ENCODE measurements around the gene CCDC154. TPM values are rescaled to one million over a fixed set of nuclear protein-coding genes. Genes with fewer than 3 reads are reported as not detected.

The CCDC154 gene
- total RNA-seq, 4 donors from 2014 or later: 0.48 to 5.3 (median 0.51) TPM; not detected in 1

- no peak for DNase-seq
- Histone ChIP-seq H3K36me3 (no peaks in the 10 kb centered on the region), H3K27ac (no peak overlapping the region), H3K4me3 (no peak overlapping the region), H3K4me1 (no peaks in the 10 kb centered on the region), H3K9me3 (no peaks in the 10 kb centered on the region), H3K27me3 (no peaks in the 10 kb centered on the region)
- intact Hi-C loops (cut with DNase I; ENCODE audit: low total_unique reads): no loop called here
- TF ChIP-seq POLR2A (IDR thresholded peaks at IDR 0.05): no peak
- no peak for TF ChIP-seq CTCF (IDR thresholded peaks at IDR 0.05)
These were observed 10.2 kb upstream of the CCDC154 start for GRCh38 chr16:1454561-1454960.

DNA sequence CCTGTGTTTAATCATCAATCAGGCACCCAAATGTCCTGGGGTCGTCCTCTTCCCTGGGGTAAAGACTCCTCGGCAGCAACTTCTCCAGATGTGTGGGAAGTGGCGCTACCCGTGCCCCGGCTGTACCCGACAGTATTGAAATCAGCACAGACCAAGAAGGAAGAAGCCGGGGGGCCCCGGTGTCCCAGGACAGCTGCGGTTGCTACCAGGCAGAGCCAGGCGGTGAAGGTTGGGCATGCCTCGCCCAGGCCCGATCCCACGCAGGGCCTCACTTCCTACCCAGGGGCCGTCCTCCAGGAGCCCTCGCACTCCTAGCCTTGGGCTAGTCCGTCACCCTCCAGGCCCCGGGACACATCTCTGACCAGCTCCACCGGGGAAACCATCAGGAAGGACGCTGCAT is 9.0 kb upstream of the CCDC154 start:
- no peak overlapping the region for H3K27ac ChIP-seq
- no peak for DNase-seq
- no peaks in the 10 kb centered on the region for H3K9me3 ChIP-seq
- no peaks in the 10 kb centered on the region for H3K36me3 ChIP-seq
- H3K27me3 ChIP-seq: no peaks in the 10 kb centered on the region
- TF ChIP-seq POLR2A (IDR thresholded peaks at IDR 0.05) (no peak), CTCF (IDR thresholded peaks at IDR 0.05) (no peak)
- intact Hi-C loops (cut with DNase I; ENCODE audit: low total_unique reads): no loop called here
- H3K4me1 ChIP-seq: no peaks in the 10 kb centered on the region
- no peak overlapping the region for H3K4me3 ChIP-seq

DNA sequence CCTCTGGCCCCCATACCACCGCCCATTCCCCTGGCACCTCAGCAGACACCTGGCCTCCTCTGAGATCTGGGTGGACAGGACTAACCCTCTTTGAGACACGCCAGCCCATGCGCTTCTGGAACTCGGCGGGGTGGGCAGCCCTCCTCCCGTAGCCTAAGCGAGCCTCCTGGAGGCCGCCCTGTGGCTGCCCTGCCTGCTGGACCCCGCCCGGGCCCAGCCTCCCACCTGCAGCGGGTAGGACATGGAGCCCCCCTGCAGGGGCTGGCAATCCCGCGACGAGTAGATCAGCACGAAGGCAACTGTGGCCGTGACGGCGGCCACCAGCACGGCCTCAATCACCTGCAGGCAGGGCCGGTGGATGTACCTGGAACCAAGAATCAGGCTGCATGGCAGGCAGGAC is 8.2 kb upstream of the CCDC154 start:
- TF ChIP-seq CTCF (IDR thresholded peaks at IDR 0.05) (no peak), POLR2A (IDR thresholded peaks at IDR 0.05) (no peak)
- no peak overlapping the region for H3K27ac ChIP-seq
- H3K4me1 ChIP-seq: no peaks in the 10 kb centered on the region
- DNase-seq: no peak
- H3K4me3 ChIP-seq: no peak overlapping the region
- no peaks in the 10 kb centered on the region for H3K27me3 ChIP-seq
- H3K9me3 ChIP-seq: no peaks in the 10 kb centered on the region
- H3K36me3 ChIP-seq: no peaks in the 10 kb centered on the region
- intact Hi-C loops (cut with DNase I; ENCODE audit: low total_unique reads): no loop called here

- DNase-seq: no peak
- Histone ChIP-seq H3K4me3 (no peak overlapping the region), H3K4me1 (no peaks in the 10 kb centered on the region), H3K27ac (no peak overlapping the region), H3K36me3 (no peaks in the 10 kb centered on the region), H3K9me3 (no peaks in the 10 kb centered on the region), H3K27me3 (no peaks in the 10 kb centered on the region)
- TF ChIP-seq POLR2A (IDR thresholded peaks at IDR 0.05) (no peak), CTCF (IDR thresholded peaks at IDR 0.05) (no peak)
- intact Hi-C loops (cut with DNase I; ENCODE audit: low total_unique reads): no loop called here
These were observed 7.5 kb upstream of the CCDC154 start for GRCh38 chr16:1451702-1452392.

DNA sequence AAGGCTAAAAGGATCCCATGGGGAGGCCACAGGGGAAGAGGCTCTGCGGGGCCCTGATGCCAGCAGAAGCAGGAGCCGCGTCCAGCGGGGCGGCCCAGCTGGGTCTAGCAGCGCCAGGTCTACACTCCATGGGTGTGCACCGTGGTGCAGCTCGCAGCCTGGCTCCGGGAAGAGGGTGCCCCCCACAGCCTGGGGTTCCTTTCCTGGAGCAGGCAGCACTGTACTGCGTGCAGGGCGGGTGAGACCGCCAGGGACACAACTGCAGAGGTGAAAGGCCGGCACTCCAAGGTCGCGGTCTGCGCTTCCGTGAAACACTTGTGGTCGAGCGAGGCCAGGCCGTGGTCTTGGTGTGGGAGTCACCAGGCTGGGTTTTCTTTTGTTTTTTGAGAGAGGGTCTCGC is 6.5 kb upstream of the CCDC154 start:
- no peak for DNase-seq
- no peak overlapping the region for H3K4me3 ChIP-seq
- H3K4me1 ChIP-seq: no peaks in the 10 kb centered on the region
- H3K27ac ChIP-seq: no peak overlapping the region
- TF ChIP-seq CTCF (IDR thresholded peaks at IDR 0.05): no peak
- no peaks in the 10 kb centered on the region for H3K36me3 ChIP-seq
- no peaks in the 10 kb centered on the region for H3K9me3 ChIP-seq
- intact Hi-C loops (cut with DNase I; ENCODE audit: low total_unique reads): no loop called here
- no peaks in the 10 kb centered on the region for H3K27me3 ChIP-seq

Measured in uterus (tissue), 4 donors.